ENCODE measurements around the gene UBXN10. TPM values are rescaled to one million over a fixed set of nuclear protein-coding genes. Genes with fewer than 3 reads are reported as not detected.

The UBXN10 gene
- total and polyA plus RNA-seq, 2 of the 13 experiments (the other 11 are each of a cell fraction or from before 2014, with no cell fraction given) = 0.04 to 0.05 TPM

- Histone ChIP-seq H3K4me1 (ENCODE audit: insufficient read depth, low read length) (peaks cover 11% of the 10 kb centered on the region), H3K36me3 (replicated peaks in 1 of 2; ENCODE audit: control insufficient read depth in 1 of 2, insufficient read depth in 2 of 2, low read length in 2 of 2) (no peaks in the 10 kb centered on the region), H3K4me3 (replicated peaks in 1 of 3; ENCODE audit: insufficient read depth in 1 of 3, low read depth in 2 of 3, low read length in 3 of 3) (no peak overlapping the region), H3K27me3 (ENCODE audit: control insufficient read depth in 1 of 2, insufficient read depth in 2 of 2, low read length in 2 of 2) (peaks cover 2 to 51% of the 10 kb centered on the region in 2 experiments; a peak in 4 of 5 replicates), H2AFZ (ENCODE audit: low read length) (no peak overlapping the region), H3K9me3 (ENCODE audit: low read length) (no peaks in the 10 kb centered on the region), H3K79me2 (ENCODE audit: insufficient read depth, low read length) (no peaks in the 10 kb centered on the region), H3K9ac (ENCODE audit: insufficient read depth, low read depth, low read length) (no peak overlapping the region), H3K27ac (ENCODE audit: extremely low read length, insufficient read depth, low read length) (no peak overlapping the region), H4K20me1 (ENCODE audit: insufficient read depth, low read length) (no peaks in the 10 kb centered on the region), H3K4me2 (ENCODE audit: low read depth, low read length) (no peak overlapping the region)
- POLR2A ChIA-PET = no interaction called here
- CTCF ChIA-PET (ENCODE audit: low intra/inter-chr PET ratio, low total read pairs) = no interaction called here
- intact Hi-C loops (cut with micrococcal nuclease; ENCODE audit: unreplicated experiment) (no loop called here), in situ Hi-C loops (cut with HindIII; ENCODE audit: extremely low pct_ligation_motif_present, low pct_unique_long_range_greater_than_20kb) (loop anchor here (10.0 kb wide), 1 partner anchor 217 kb away; the partner anchor contains the start of gene PLA2G2A)
- DNase-seq (ENCODE audit: low spot score) (no peak), FAIRE-seq (no peak), ATAC-seq (no peak)
- 59% methylated on average over 10 of the region's 12 CpGs for WGBS (ENCODE audit: low lambda C conversion rate)
- no TSS peak for BruUV-seq (replicated peaks)
- no peak for TF ChIP-seq ETV6 (CRISPR knock-in tag; conservative IDR thresholded peaks at IDR 0.05)
- TF ChIP-seq ZNF777 (CRISPR knock-in tag; IDR thresholded peaks at IDR 0.05) = no peak
- no peak for TF ChIP-seq DR1 (CRISPR knock-in tag; IDR thresholded peaks at IDR 0.05)
- TF ChIP-seq ZNF713 (CRISPR knock-in tag; IDR thresholded peaks at IDR 0.05) = no peak
- TF ChIP-seq HNRNPK (IDR thresholded peaks at IDR 0.05; ENCODE audit: low read depth, low read length, poor library complexity, severe bottlenecking) = no peak
- TF ChIP-seq MLXIP (CRISPR knock-in tag; IDR thresholded peaks at IDR 0.05; ENCODE audit: borderline replicate concordance) = no peak
- no peak for TF ChIP-seq ATAD3A (CRISPR knock-in tag; IDR thresholded peaks at IDR 0.05)
- TF ChIP-seq ZSCAN22 (CRISPR knock-in tag; IDR thresholded peaks at IDR 0.05) = no peak
- no peak for TF ChIP-seq NFIB (CRISPR knock-in tag; IDR thresholded peaks at IDR 0.05; ENCODE audit: borderline replicate concordance)
- no peak for TF ChIP-seq AKAP8 (CRISPR knock-in tag; IDR thresholded peaks at IDR 0.05)
- TF ChIP-seq AHDC1 (CRISPR knock-in tag; IDR thresholded peaks at IDR 0.05; ENCODE audit: borderline replicate concordance) = no peak
These were observed 5.5 kb downstream of the UBXN10 start for GRCh38 chr1:20191266-20191825.
